Keratinocyte (primary cell): ENCODE results near the gene ROBO4. TPM values are rescaled to one million over a fixed set of nuclear protein-coding genes. Genes with fewer than 3 reads are reported as not detected.

Experiments
- DNase-seq: peaks from one replicate; pipeline ENCODE4 v3.0.0-alpha.2; 2011; ENCODE audit warnings: low read depth, missing footprints, low spot score
- FAIRE-seq: peaks from 2 replicates; lab custom pipeline; 2011; peaks lifted over from hg19 to GRCh38; lab: Jason Lieb, UNC
- H2AFZ ChIP-seq: 2 replicates; pipeline ENCODE4 v1.6.0; 2012; ENCODE audit warnings: low read length, control low read depth, inconsistent platforms; ENCODE audit not compliant: control insufficient read depth
- H3K27ac ChIP-seq: 2 replicates; pipeline ENCODE4 v1.5.1; 2011; ENCODE audit warnings: low read length; ENCODE audit not compliant: control insufficient read depth, insufficient read depth
- H3K27me3 ChIP-seq: 3 replicates; pipeline ENCODE4 v1.6.0; 2011; ENCODE audit warnings: low read length; ENCODE audit not compliant: control insufficient read depth, insufficient read depth; ENCODE audit errors: extremely low read depth
- H3K36me3 ChIP-seq, 2 experiments: 2 replicates in 1 of 2; 3 replicates in 1 of 2; pipeline ENCODE4 v1.5.1; 2011; ENCODE audit warnings: low read length in 2 of 2, mild to moderate bottlenecking in 1 of 2; ENCODE audit not compliant: control insufficient read depth in 2 of 2, insufficient read depth in 2 of 2; ENCODE audit errors: extremely low read depth in 1 of 2
- H3K4me1 ChIP-seq: 3 replicates; pipeline ENCODE4 v1.5.1; 2011; ENCODE audit warnings: low read length; ENCODE audit not compliant: control insufficient read depth, insufficient read depth; ENCODE audit errors: extremely low read depth
- H3K4me2 ChIP-seq: 3 replicates; pipeline ENCODE4 v1.6.0; 2011; ENCODE audit warnings: low read depth, low read length; ENCODE audit not compliant: control insufficient read depth, insufficient read depth; ENCODE audit errors: extremely low read depth
- H3K4me3 ChIP-seq, 3 experiments: fragments of 200-600 bp in 1 of 3; sonication (generic) in 1 of 3; 2 replicates in 2 of 3; 3 replicates in 1 of 3; pipeline ENCODE4 v1.5.1; 2011 to 2016; ENCODE audit warnings: low read length in 3 of 3, mild to moderate bottlenecking in 3 of 3, control low read depth in 2 of 3, inconsistent platforms in 1 of 3, low read depth in 1 of 3, mixed read lengths in 1 of 3, mixed run types in 1 of 3, moderate library complexity in 1 of 3; ENCODE audit not compliant: control insufficient read depth in 2 of 3, insufficient read depth in 2 of 3; ENCODE audit errors: extremely low read depth in 1 of 3
- H3K79me2 ChIP-seq: 2 replicates; pipeline ENCODE4 v1.6.0; 2012; ENCODE audit warnings: low read length; ENCODE audit not compliant: control insufficient read depth, insufficient read depth
- H3K9ac ChIP-seq: 3 replicates; pipeline ENCODE4 v1.6.0; 2011; ENCODE audit warnings: low read length; ENCODE audit not compliant: control insufficient read depth, insufficient read depth; ENCODE audit errors: extremely low read depth
- H3K9me1 ChIP-seq: 3 replicates; pipeline ENCODE4 v1.6.0; 2011; ENCODE audit warnings: low read length; ENCODE audit not compliant: control insufficient read depth, insufficient read depth; ENCODE audit errors: extremely low read depth
- H3K9me3 ChIP-seq: 2 replicates; pipeline ENCODE4 v1.5.1; 2012; ENCODE audit warnings: low read depth, low read length; ENCODE audit not compliant: control insufficient read depth
- H4K20me1 ChIP-seq: 3 replicates; pipeline ENCODE4 v1.6.0; 2011; ENCODE audit warnings: low read length; ENCODE audit not compliant: control insufficient read depth, insufficient read depth; ENCODE audit errors: extremely low read depth
- CTCF ChIP-seq, 3 experiments: IDR thresholded peaks in 1 of 3; conservative IDR thresholded peaks in 1 of 3; optimal IDR thresholded peaks in 1 of 3; 2 replicates in 2 of 3; 3 replicates in 1 of 3; pipeline versions ENCODE3 to v1.5.1; 2011; ENCODE audit warnings: low read length in 3 of 3, mild to moderate bottlenecking in 3 of 3, moderate library complexity in 2 of 3, control low read depth in 1 of 3, inconsistent platforms in 1 of 3; ENCODE audit not compliant: insufficient read depth in 2 of 3; ENCODE audit errors: extremely low read depth in 1 of 3
- EZH2 ChIP-seq: IDR thresholded peaks from one replicate; pipeline ENCODE4 v1.6.1; 2012; ENCODE audit warnings: inconsistent platforms, mild to moderate bottlenecking, low read length, moderate library complexity
- dilution Hi-C: fragments of 300-500 bp; cut with MboI; formaldehyde crosslinking; loops from one replicate; pipeline ENCODE4 v1.7.0; 2020; ENCODE audit warnings: low sequenced_read_pairs; ENCODE audit not compliant: extremely low pct_ligation_motif_present
- polyA plus RNA-seq, 5 experiments: library from polyadenylated mRNA; depleted of rRNA in 3 of 5; stranded (reverse) in 3 of 5; stranded (forward) in 1 of 5; unstranded in 1 of 5; fragments of >200 nt; gene quantifications; 1 replicate in 1 of 5; 2 replicates in 3 of 5; 3 replicates in 1 of 5; pipeline versions ENCODE4 v1.2.1 to v1.2.3, GENCODE V29; 2011 to 2012; ENCODE audit warnings: missing spikeins in 2 of 5, low read depth in 1 of 5, low replicate concordance in 1 of 5

Gene ROBO4
- polyA plus RNA-seq, 1 donor (not counting 4 experiments of a cell fraction or from before 2014, with no cell fraction given): 0.94 TPM

- Histone ChIP-seq H3K9me3 (no peaks in the 10 kb centered on the region), H3K9ac (no peak overlapping the region), H3K79me2 (no peaks in the 10 kb centered on the region), H3K9me1 (no peaks in the 10 kb centered on the region), H4K20me1 (no peaks in the 10 kb centered on the region), H3K4me2 (no peak overlapping the region), H3K4me1 (peaks cover 5% of the 10 kb centered on the region), H3K36me3 (no peaks in the 10 kb centered on the region), H3K27ac (no peak overlapping the region), H3K27me3 (no peaks in the 10 kb centered on the region), H3K4me3 (no peak overlapping the region), H2AFZ (no peak overlapping the region)
- dilution Hi-C loops: no loop called here
- no peak for DNase-seq
- no peak for TF ChIP-seq EZH2
- no peak for TF ChIP-seq CTCF (optimal IDR thresholded peaks at IDR 0.05 in 1 of 3, IDR thresholded peaks at IDR 0.05 in 1 of 3, conservative IDR thresholded peaks at IDR 0.05 in 1 of 3; ENCODE audit: extremely low read depth in 1 of 3, insufficient read depth in 2 of 3, low read length in 3 of 3)
- FAIRE-seq: no peak
Measured at GRCh38 chr11:124937336-124937935, 39.8 kb upstream of the ROBO4 start.

GRCh38 chr11:124935548-124936514 is 38.2 kb upstream of the ROBO4 start, which contains the start of gene HEPACAM:
HEPACAM (minus strand) TSS chr11:124936047; CDS start chr11:124936006, 41 bp downstream.
- H3K9me1 ChIP-seq: no peaks in the 10 kb centered on the region
- no peak for FAIRE-seq
- dilution Hi-C loops: no loop called here

More at GRCh38 chr11:124935548-124936514, 38.2 kb upstream of the ROBO4 start, which contains the start of gene HEPACAM:
- Histone ChIP-seq H3K4me2 (no peak within 1 kb of the TSS), H3K27me3 (no peaks in the 10 kb centered on the region), H3K4me1 (peaks cover 5% of the 10 kb centered on the region), H3K79me2 (no peaks in the 10 kb centered on the region), H3K27ac (no peak within 1 kb of the TSS), H3K9ac (no peak within 1 kb of the TSS), H3K9me3 (no peaks in the 10 kb centered on the region), H2AFZ (no peak within 1 kb of the TSS), H4K20me1 (no peaks in the 10 kb centered on the region), H3K36me3 (no peaks in the 10 kb centered on the region), H3K4me3 (no peak within 1 kb of the TSS)
- TF ChIP-seq EZH2 (no peak), CTCF (optimal IDR thresholded peaks at IDR 0.05 in 1 of 3, IDR thresholded peaks at IDR 0.05 in 1 of 3, conservative IDR thresholded peaks at IDR 0.05 in 1 of 3; ENCODE audit: extremely low read depth in 1 of 3, insufficient read depth in 2 of 3, low read length in 3 of 3) (no peak)
- no peak for DNase-seq
